Mesenteric fat pad (tissue), 1 donor: ENCODE measurements around the gene KAZN. TPM values are rescaled to one million over a fixed set of nuclear protein-coding genes. Genes with fewer than 3 reads are reported as not detected.

ENCODE experiments used
- DNase-seq: peaks from one replicate; pipeline ENCODE4 v3.0.0-alpha.2; 2020; ENCODE audit warnings: low spot score
- total RNA-seq: library from RNA; stranded (reverse); fragmentation: NEBNext Ultra II Directional; extraction: Animal tissue kit (Norgen Biotek cat#: 25700); gene quantifications from one replicate; pipeline ENCODE4 v1.2.1, GENCODE V29; 2021
- donor health status: DM: yes; HTN: yes; CAD: no.

KAZN gene
- total RNA-seq, 1 donor from 2014 or later, result 26.9 TPM

GRCh38 chr1:14585728-14586127 is 12.8 kb upstream of the KAZN start:
- DNase-seq, result no peak

- DNase-seq, result no peak
Observed at GRCh38 chr1:14590411-14591180, 7.9 kb upstream of the KAZN start.

DNA sequence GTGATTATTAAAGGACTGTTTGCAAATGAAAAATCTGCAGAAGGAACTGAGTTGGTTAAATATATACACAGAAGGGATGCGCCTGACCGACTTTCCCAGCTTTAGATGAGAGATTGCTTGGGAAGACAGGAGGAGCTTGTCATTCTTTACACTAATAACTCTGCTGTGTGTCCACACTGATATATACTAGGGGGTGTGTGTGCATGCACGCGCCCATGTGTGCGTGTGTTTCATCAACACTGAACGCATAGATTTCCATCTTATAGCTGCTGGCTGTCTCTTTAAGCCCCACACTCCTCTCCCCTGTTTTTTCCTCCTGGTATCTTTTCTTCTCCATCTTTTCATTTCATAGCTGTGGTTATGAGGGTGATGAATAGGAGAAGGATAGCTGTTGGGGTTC is 6.9 kb upstream of the KAZN start:
- DNase-seq, result no peak

DNA sequence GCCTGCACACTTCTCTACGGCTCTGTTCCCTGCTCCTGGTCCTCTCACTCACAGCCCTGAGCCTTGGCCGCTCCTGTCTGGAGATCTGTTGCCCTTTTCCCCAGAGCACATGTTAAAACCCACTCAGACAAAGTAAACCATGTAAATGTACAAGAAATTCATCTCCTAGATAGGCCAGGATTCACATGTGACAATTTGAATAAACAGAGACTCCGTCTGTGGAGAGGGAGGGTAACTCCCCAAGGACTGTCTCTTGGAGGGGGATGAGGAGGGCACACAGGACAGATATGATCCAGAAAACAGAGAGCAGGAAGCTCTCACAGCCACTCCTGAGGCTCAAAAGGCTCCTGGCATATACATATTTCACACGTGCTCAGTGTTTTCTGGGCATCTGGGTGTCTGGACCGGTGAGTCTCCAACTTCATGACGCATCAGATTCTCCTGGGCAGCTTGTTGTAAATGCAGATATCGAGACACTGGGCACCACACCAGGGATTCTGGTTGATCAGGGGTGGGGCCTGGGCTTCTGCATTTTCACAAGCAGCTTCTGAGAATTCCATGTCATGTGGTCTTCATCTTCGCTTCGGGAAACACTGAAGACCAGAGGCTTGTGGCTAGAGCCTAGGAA is 6.4 kb upstream of the KAZN start:
- DNase-seq, result no peak

GRCh38 chr1:14593302-14593701 is 5.2 kb upstream of the KAZN start:
- no peak for DNase-seq

- no peak for DNase-seq
Observed at GRCh38 chr1:14594045-14594444, 4.4 kb upstream of the KAZN start.

DNA sequence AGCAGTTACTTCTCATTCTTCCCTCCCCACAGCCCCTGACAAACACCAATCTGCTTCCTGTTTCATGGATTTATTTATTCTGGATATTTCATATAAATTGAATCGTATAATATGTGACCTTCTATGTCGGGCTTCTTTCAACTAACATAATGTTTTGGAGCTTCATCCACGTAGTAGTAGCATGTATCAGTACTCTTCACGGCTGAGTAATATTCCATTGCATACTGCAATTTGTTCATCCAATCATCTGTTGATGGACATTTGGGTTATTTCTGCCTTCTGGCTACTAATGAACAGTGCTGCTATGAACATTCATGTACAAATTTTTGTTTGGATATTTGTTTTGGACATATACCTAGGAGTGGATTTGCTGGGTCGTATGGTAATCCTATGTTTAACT is 1.9 kb upstream of the KAZN start:
- no peak for DNase-seq

DNA sequence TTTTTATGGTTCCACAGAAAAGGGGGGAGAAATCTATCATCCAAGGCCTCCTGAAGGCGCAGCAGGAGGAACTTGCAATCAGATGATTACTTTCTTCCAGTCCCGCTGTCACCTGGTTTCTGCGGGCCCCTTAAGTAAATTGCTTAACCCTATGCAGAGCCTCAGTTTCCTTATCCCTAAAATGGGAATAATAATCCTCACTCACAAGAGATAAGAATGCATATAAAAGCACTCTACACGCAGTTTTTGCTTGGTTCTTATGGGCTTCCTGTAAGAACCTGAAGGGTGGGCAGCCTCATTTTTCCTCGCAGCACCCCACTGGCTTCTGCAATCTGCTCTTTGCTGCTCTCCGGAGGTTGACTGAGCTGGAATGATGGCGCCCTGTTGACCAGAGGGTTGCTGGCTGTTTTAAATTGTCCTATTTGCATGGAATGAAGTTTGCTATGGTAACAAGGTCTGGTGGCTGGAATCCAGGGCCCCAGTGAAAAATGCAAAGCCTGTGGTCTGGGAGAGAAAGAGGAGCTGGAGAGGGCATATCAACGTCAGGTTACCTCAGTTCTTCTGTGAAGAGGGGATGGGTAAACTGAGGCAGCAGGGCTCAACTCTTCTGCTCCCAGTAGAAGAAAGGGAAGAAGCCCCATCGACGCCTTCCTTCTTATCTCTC is 1.0 kb upstream of the KAZN start:
- DNase-seq, result no peak

DNA sequence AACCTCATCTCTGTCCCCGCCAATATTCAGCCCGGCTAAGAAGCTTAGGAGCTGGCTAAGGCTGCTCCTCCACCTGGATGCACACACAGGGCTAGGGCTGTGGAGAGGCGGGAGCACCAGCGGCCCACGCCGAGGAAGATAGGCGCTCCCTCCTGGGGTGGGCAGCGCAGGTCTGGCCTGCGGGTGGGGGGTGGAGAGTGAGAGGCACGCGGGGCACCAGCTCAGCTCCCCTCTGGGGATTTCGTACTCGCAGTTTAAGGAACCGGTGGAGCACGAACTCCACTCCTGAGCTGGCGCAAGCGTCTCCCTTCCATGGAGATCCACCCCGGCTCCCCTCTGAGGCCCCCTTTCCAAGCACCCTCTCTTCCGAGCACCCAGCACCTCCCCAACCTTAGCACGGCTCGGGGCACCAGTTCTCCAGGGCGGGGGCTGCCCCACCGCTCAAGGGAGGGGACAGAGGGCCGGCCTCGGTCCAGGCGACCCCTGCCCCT is 433 bp upstream of the KAZN start:
- no peak for DNase-seq

DNA sequence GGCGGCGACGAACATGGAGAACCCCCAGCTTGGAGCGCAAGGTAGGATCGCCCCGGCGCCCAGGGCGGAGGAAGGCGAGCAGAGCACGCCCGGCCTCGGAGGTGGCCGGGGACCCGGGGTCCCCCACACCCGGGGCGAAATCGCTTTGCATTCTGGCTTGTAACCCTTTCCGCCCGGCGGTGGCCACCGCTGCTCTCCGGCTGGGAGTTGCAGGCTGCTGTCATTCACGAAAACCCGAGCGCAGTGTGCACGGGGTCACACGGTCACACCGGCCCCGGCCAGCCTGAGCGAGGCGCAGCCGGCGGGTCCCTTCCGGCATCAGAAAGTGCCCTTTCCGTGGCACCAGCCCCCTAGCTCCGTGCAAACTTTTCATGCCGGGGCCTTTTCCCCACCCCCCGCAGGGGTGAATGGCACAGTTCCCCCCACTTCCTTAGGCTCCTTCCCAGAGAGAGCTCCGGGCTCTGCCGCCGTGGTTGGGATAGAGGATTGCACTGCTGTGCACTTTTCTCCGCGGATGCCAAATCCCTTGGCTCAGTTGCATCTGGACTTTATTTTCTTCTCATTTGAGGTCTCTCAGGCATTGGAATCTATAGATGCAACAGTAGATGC is 802 bp downstream of the KAZN start:
- DNase-seq, result no peak

DNA sequence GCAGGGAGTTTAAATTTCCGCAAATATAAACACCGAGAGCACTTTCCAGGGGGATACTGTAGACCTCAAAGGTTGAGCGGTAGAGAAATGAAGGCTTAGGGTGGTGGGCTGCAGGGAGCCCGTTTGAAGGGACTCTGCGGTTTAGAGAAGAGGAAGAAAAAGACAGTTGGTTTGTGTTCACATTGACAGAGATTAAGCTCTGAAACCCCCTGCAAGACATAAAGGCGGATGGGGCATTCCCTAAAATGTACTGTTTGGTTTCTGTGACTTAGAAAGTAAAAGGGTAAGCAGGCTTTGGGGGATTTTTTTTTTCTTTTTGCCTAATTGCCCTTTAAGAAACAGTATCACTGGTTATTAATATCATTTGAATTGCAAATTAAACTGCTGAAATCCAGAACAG is 1.3 kb downstream of the KAZN start:
- no peak for DNase-seq

DNA sequence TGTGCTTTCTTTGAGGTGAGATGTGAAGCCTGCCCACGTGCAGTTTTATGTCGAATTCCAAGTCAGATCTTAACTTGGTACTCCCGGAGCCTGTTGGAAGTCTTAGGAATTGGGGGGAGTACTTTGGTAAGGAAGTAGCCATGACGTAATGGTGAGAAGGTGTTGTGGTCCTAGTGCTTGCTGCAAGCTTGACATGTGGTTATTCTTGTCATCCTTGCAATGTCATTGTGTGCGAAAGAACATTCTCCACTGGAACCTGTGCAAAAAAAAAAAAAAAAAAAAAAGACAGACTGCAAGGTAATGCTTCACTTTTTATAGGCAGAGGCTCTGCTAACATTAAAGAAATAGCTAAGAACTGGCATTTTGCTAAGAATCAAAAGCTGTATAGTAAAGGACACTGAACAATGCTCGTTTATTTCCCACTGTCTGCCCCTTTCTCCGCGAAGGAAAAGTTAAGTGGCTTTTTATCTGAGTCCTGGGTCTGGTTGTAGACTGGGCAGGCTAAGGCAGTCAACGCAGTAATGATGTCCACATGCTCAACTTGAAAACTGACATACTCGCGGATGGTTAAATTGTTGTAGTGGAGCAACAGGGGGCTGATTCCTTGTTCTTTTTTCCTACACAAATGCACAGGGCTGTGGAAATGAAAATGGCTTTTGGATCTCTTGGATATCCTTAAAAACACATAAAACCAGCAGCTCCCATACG is 2.1 kb downstream of the KAZN start:
- no peak for DNase-seq

GRCh38 chr1:14602136-14602535 is 3.7 kb downstream of the KAZN start:
- no peak for DNase-seq

GRCh38 chr1:14603645-14604044 is 5.2 kb downstream of the KAZN start:
- DNase-seq, result no peak

- no peak for DNase-seq
Observed at GRCh38 chr1:14604414-14604813, 5.9 kb downstream of the KAZN start.

- no peak for DNase-seq
Observed at GRCh38 chr1:14605945-14606344, 7.5 kb downstream of the KAZN start.

DNA sequence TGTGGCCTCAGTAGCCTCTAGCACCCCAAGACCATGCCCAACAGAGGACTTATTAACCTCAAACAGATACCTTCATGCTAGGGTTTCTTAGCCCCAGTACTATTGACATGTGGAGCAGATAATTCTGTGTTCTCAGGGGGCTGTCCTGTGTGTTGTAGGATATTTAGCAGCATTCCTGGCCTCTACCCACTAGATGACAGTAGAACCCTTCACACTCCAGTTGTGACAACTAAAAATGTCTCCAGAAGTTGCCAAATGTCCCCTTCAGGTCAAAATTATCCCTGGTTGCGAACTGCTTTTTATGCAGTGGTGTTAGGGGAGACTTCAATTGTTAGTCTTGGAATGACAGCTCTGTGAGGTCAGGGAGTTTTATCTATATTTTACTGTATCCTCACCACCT is 8.1 kb downstream of the KAZN start:
- no peak for DNase-seq

DNA sequence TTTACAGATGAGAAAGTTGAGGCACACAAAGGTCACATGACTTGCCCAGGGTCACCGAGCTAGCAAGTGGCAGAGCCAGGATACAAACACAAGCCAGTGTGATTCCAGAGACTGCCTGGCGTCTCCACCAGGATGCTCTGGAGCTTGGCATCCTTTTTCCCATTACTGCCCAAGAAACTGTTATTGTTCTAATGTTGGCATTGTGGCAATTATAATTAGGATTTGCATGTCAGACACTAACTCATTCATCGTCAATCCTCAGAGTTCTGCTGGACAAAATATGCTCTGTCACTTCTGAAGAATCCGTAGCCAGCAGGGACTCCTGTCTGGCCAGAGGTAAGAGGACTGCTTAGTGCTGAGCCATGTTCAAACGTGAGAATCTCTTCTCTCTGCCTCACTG is 8.8 kb downstream of the KAZN start:
- no peak for DNase-seq

DNA sequence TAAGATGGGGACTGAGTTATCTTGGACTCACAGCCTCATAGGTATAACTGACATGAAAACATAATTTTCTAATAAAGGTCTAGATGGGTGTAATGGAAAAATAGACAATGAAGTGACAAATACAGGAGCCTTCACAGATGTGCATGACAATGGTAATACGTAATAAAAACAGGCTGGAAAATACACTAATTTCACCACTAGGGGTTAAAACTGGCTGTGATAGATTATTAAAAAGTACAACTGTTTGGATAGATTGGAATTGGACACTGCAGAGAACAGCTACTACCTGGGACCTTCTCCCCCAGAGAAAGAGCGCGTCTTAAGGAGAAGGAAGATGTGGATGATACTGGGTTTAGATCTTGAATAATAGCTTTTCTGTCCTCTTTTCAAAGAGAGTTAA is 9.8 kb downstream of the KAZN start:
- no peak for DNase-seq

GRCh38 chr1:14610761-14611160 is 12.3 kb downstream of the KAZN start:
- DNase-seq, result no peak

- DNase-seq, result no peak
Observed at GRCh38 chr1:14611792-14612191, 13.3 kb downstream of the KAZN start.
